Smooth muscle cell of the brain vasculature (primary cell): ENCODE results near the gene GRIN2C.

Source experiments
- DNase-seq: peaks from one replicate; pipeline ENCODE4 v3.0.0-alpha.2; 2012; ENCODE audit warnings: low read depth, low spot score

GRIN2C gene

DNA sequence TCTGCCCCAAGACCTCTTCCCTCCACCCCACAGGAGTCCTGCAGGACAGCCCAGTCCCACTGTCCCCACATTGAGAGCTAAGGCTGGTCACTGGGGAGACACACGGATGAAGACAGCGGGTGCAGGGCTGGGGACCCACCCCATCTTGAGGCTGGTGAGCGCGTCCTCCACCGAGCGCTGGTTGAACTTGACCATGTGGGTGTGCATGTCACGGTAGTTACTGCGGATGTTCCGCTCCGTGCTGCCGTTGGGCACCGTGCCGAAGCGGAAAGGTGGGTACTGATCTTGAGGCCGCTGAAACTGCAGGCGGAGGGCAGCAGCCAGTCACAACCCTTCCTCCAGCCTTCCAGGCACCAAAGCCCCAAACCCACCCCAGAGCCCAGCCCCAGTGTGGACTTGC lies 13.1 kb downstream of the GRIN2C start:
- no peak for DNase-seq

DNA sequence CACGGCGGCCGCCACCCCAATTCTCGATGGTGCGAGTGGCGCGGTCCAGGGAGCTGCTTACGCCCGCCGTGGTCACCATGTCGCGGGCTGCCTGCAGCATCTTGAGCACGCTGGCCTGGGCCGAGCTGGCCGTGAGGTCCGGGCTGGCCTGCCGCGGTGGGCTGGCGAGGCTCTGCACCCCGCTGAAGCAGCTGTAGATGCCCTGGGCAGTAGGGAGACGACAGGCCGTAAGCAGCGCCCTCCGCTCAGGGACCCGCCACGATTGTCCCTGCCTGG lies 16.4 kb downstream of the GRIN2C start:
- no peak for DNase-seq

DNA sequence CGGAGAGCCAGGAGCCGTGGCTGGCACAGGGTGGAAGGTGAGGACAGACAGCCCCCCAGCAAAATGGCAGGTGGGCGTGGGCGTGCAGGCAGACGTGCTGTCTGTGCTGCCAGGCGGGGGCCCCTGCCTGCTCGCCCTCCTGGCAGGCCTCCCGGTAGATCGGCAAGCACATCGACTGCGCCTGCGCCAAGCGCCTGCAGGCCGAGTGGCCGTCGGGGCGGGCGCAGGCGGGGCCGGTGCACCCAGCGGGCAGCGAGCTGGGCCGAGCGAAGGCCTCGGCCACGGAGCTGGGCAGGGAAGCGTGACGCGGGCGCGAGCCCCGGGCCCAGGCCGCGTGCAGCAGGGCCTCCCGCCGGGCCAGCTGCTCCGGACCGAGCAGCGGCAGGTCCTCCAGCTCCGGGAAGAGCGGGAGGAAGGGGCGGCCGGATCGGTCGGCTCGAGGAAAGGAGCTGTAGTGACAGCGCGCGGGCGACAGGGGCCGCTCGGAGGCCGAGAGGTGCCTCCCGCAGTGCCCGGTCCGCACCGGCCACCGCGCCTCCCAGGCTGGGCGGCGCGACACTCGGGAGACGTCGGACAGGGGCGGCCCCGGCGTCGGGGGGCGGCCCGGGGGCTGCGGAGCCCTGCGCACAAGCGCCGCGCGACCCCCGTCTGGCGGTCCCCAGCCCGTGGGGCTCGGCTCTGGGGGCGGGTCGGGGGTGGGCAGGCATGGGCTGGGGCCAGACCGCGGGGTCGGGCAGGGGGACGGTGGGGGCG lies 16.9 kb downstream of the GRIN2C start:
- DNase-seq: no peak

DNA sequence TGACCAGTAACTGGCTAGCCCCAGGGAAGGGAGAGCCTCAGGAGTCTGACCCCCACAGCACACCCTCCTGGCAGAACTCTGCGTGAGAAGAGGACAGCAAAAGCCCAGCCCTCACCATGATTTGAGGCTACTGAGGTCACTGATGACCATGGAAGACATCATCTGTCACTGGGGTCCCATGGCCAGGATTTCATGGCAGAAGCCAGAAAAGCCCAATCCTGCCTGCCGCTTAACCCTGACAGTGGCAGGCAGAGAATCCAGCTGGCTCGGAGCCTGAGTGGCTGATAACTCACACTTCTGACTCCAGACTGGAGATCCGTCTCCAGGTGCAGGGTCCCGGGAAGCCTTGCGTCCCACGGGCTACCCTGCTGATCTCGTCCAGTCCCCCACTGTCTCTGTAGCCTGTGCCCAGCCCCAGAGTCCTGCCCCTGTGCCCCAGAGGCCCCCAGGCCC lies 17.5 kb downstream of the GRIN2C start:
- DNase-seq: no peak

DNA sequence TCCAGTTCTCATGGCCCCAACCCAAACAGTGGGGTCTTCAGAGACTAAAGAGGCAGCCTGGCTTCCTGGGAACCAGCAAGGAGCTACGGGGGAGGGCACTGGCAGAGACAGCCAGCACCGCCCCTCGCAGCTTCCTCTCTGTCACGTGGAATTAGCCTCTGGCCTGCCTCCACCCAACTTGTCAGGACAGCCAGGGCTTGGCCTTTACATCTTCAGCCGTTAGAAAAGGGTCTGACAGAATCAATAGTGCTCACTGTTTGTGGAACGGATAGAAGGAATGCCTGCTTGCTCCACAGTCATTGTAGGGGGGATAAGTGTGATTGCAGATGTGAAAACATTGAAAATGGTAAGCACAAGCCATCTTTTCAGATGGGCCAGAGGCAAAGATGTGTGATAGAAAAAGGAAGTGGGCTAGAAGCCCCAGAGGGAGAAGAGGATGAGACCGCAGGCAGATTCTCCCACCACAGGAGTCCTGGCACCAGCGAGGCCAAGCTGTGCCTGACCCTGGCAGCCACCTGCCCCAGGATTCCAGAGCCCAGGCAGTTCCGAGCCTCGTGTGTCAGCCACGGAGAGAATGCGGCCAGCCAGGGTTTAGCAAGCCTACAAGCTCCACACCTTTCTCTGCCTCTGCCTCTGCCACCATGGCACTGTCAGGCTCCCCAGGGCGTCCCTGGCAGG lies 18.6 kb downstream of the GRIN2C start:
- DNase-seq: peak; percentile 15

DNA sequence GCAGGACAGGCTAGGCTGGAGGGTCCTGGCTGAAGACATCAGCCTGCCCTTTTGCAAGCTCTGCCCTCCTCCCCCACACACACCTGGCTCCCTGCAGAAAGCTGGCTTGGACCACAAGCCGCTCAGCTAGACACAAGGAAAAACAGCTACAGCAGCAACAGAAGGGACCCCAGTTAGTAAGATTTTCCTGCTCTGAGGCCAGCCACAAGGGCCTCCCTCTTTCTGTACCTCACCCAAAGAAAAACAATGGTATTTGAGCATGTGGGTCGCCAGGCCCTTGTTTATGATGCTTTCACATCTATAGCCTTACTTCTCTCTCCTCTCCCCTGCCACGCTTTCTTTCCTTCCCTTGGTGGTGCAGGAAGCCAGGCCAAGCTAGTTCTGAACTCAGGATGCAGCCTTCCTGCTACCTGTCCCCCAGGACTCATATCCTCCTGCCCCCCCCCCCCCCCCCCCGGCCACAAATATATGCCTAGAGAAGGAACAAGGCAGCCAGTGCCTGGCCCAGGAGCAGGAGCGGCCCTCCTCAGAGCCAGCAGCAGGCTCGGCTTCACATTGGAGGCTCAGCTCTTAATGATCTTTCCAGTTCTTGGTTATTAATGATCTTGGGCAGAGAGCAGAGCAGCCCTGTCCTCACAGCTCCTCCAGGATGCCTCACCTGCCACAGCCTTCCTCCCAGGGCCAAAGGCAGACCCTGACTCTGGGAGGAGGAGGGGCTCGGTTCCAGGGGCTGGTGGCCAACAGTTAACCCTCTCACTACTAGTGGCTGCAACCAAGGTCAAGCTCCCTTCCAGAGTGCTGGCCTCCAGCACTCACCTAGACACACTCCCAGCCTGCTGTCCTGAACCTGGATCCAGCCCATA lies 19.5 kb downstream of the GRIN2C start:
- no peak for DNase-seq

DNA sequence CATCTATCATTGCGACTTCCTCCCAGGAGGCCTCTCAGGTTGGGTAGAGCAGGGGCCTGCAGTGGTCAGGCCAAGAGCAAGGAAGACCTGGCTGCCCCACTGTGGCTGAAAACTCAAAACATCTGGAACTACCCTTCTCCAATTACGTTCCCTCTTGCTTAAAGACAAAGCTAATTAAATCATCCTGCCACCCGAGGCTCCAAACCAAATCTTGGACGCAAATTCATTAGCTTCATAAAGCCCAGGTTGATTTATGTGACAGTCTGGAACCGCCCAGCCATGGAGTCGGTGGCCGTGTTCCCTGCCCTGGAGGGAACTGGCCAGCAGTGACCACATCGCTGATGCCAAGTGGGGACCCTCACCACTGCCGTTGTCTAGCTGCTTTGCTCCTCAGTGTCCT lies 21.4 kb downstream of the GRIN2C start:
- no peak for DNase-seq

DNA sequence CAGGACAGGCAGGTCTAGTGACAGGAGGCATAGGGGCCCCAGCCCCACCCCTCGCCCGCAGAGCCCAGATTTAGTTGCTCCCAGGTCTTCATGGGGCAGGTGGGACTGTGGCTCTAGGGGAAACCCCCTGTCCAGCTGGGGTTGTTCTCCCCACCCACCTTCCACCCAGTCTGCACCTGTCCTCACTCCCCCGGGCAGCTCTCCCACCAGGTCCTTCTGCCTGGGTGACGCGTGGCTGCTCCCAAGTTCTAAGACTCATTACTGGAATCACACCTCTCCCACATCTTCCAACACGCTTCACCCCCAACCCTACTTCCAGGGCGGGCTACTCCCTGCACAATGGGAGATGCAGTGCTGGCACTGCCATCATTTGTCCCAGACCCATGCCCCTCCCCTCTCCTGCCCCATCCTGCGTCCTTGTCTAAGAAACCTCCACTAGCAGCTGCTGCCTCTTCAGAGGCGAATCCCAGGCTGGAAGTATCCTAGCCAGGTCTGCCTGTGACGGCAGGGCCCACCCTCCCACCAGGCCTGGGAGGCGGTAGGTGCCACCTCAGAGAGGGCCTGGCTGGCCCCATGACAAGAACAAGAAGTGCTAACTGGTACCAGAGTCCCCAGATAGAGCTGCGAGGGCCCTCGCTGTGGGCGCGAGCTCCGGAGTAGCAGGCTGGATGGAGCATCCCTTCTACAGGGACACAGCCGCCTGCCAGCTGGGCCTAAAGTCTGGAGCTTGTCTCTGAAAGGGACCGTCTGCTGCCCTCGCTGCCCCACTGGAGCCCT lies 22.8 kb downstream of the GRIN2C start:
- no peak for DNase-seq

DNA sequence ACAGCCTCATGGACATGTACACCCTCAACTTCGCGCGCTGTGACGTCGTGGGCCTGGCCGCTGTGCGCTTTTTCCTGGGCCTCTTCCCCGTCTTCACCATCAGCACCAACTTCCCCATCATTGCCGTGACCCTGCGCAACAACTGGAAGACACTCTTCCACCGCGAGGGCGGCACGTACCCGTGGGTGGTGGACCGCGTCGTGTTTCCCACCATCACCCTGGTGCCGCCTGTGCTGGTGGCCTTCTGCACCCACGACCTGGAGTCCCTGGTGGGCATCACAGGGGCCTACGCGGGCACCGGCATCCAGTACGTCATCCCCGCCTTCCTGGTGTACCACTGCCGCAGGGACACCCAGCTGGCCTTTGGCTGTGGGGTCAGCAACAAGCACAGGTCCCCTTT lies 23.5 kb downstream of the GRIN2C start:
- DNase-seq: no peak

DNA sequence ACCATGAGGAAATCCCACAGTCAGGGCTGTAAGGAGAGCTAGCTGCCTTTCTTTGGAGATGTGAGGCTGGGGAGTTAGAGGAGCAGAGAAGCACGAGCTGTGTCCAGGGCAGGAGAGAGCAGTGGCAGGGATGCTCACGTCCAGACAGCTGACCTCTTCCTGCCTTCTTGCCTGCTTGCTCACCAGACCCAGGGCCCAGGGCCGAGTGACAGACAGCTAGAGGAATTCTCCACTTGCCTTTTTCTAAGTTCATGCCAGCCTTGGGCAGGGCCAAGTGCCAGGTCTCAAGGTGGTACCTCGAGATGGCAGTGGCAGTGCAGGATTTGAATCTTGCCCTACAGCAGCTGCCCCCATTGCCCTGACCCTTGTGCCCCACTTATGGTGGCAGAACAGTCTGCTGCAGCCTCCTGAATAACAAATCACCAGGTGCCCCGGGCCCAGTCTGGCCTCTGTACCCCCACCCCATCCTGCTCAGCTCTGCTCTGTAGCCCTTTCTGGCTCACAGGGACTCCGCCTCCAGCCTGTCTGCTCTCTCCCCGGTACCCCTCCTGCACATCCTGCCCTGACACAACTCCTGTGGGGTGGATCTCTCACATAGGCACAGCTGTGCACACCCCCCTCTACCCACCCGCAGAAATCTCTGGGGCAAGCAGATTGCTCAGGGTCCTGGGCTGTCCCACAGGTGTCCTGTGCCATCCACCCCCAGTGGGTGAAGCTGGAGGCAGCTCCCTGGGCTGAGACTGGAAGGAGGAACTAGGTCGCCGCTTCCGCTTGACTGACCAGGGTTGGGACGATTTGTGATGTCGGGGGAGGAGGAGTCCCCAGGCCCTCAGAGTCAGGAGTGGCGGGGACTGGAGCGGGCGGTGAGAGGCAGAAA lies 25.9 kb downstream of the GRIN2C start:
- DNase-seq: no peak

DNA sequence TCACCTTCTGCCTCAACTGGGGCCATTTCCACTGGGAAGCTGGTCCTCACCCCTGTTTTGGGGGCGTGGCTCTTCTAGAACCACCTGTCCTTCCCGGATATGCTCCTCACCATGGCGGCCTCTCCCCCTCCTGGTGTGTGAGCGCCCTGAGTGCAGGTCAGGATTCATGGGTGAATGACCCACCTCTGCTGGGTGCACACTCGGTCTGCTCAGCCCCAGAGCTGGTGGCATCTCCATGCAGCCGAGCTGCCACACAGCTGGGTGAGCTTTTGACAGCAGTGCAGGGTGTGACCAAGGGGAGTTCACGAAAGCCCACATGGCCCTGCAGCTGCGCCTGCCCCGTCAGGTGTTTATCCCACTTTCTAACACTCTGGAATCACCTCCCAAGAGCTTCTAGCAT lies 27.3 kb downstream of the GRIN2C start:
- no peak for DNase-seq

DNA sequence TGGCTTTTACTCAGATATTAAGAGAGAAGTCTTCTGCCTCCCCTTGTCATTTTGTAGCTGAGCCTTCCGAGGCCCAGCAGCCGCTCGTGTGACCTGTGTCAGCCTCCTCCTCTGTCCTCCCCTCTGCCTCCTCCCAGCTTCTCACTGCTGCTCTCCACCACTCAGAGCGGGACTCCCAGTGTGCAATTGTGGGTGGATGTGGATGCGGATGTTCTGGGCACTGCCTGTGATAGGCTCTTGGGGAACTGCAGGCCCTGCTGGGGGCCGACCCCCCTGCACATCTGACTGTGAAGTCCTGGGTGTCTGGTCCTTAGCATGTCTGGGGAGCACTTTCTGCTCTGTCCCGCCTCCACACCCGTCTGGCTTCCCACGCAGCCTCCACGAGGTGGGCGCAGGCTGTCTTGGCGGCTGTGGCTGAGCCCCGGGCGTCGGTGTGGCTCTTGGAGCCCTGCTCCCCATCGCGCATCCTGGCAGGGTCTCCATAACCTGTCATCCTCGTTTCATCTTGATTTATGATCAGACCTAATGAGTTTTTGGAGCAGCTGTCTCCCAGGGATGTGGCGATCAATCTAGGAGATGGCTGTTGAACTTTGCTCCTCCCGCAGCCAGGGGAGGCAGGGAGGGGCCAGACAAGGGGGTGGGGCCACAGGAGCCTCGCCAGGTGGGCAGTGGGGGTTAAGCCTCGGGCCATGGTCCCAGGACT lies 28.1 kb downstream of the GRIN2C start:
- DNase-seq: no peak

DNA sequence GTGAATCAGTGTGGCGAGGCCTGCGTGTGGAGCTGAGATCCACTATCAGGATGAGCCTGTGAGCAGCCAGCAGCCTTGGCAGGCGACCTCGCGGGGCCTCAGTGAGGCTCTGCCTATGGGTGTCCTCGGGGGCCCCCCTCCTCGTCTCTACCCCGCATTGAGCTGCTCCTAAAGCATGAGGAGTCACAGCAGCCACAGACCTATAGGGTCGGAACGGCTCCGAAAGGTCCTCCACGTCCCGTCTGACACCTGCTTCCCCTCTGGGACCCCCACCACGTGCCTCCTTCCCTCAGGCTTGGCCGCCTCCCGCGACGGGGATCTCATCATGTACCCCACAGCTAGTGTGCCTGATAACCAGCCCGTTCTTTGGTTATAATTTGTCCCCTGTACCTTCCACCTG lies 28.8 kb downstream of the GRIN2C start:
- DNase-seq: no peak

DNA sequence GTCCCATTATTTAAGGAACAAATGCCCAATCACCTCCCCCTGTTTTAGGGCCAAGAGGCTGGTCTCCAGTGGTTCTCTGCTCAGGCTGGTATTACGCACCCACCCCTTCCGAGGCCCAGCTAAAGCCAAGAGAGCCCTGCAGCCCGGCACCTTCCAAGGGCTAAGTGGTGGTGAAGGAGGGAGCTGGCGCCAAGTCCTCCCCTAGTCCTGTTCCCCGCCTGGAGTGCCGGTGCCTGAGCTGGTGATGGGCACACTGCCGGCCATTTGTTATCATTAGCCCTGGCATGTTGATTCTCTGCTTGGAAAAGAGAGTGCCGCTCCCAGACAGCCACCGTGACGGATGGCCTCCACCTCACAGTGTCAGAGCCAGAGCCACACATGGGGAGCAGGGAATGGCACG lies 31.9 kb downstream of the GRIN2C start:
- DNase-seq: no peak

DNA sequence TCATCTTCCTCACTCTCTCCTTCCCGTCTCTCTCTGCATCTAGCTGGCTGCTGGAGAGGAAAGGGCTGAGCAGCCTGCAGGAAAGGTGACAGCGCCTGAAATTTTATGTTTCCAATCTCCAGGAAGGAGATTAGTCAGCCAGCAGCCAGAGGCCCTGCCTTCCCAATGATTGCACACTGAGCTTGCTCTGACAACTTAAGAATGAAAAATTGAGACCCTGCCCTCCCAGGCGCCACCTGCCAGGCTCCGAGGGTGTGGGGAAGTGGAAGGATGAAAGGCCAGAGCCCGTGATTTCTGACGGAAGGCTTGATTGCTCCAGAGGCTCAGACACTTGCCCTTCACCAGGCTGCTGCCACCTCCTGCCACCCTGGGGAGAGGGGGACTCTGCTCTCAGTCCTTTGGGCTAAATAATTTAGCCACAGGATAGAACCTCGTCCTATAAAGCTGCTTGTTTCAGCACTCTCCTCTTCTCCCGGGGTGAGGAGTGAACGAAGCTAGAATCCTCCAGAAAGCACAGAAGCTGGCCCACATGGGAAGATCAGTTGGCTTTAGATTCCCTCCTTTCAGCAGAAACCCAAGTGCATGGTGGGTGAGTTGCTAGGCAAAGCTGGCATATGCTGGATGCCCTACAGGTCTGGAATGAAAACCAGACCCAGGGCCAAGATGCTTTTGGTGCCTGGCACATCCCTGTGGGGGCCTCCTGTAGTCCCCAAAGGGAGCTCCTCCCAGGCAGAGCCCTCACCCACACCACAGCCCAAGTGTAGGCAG lies 33.5 kb downstream of the GRIN2C start:
- DNase-seq: no peak

DNA sequence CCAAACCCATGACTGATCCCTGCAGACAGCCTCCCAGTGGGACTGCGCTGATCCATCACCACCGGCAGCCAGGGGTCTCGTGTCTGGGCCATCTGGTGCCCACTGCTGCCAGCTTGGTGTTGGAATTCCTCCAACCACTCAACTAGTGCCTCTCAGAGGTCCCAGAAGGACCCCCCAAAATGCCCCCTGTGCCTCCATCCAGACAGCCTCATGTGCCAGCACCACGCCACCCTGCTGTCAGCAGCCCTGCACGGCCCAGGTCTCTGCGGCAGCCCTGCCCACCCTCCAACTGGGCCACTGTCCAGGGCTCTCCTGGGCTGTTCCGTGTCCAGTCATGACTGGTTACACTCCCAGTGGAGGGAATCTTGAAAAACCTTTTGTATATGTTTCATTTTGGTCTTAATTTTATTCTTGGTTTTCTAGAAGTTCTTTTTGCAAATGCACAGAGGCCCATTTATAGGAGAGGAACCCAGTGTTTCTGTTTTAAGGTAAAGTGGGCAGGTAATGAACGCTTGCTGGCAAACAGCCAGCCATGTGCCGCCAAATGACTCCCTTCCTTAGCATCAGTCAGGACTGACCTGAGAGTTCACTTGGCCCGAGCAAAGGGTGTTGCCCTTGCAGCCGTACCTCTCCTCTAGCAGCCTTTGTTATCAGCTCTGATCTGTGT lies 34.6 kb downstream of the GRIN2C start:
- DNase-seq: no peak

DNA sequence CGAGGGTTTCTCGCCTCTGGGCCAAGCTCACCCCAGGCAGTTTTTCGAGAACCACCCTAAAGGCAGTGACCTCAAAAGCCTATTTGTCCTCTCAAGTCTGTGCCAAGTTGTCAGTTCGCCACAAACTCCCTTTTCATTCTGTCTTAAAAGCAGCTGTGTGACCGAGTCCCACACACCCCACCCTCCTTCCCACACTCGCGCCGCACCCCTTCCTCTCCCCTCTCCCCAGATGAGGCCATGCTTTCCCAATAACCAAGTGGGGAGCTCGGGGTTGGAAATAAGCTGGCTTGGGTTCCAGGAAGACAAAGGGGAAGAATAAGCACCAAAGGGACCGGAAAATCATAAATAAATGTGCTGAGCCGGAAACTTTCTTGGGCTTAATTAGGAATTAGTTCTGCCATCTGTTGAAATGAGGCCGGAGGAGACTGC lies 36.7 kb downstream of the GRIN2C start:
- no peak for DNase-seq

DNA sequence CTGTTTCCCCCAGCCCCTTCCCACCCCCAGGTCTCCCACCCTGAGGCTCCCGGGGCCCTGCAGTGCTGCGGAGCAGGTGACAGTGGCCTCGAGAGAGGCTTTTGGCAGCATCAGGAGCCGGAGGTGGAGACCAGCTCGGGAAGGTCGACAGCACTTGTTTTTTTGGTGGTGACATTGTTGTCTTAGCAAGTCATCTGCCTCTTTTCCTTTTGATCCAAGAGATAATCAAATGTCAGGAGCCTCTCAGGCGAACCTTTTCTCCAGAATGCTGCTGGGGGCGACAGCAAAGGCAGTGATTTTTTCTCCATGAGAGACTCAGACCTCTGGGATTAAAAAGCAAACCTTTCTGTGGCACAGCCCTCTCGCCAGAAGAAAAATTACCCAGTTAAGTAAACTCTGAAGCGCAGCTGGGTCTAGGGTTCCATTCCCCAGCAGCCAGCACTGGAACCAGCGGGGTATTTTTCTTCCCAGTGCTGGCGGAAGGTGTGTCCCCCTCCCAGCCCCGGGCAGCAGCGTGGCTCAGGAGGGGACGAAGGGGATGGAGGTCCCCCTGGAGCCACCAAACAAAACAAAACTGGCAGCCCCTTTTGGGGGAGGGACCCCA lies 37.2 kb downstream of the GRIN2C start:
- no peak for DNase-seq
